IPS DF 4.7 (cell line): ENCODE results near the gene NPB.

Experiments
- DNase-seq: peaks from one replicate; pipeline ENCODE4 v3.0.0-alpha.2; 2013; ENCODE audit warnings: low spot score; ENCODE audit errors: extremely low read depth

NPB gene

GRCh38 chr17:81898885-81899284, 3.2 kb upstream of the NPB start:
- no peak for DNase-seq

- no peak for DNase-seq
Observed at GRCh38 chr17:81899514-81900166, 2.4 kb upstream of the NPB start.

GRCh38 chr17:81900181-81900820, 1.7 kb upstream of the NPB start:
- DNase-seq: no peak

GRCh38 chr17:81901167-81902022, 643 bp upstream of the NPB start:
- DNase-seq: no peak

GRCh38 chr17:81902653-81903414, 796 bp downstream of the NPB start:
- DNase-seq: no peak

GRCh38 chr17:81903415-81903831, 1.4 kb downstream of the NPB start:
- DNase-seq: no peak

GRCh38 chr17:81903896-81904599, 2.0 kb downstream of the NPB start:
- DNase-seq: no peak

- no peak for DNase-seq
Observed at GRCh38 chr17:81904600-81905423, 2.8 kb downstream of the NPB start.

- DNase-seq: no peak
Observed at GRCh38 chr17:81905424-81905875, 3.4 kb downstream of the NPB start.

- DNase-seq: no peak
Observed at GRCh38 chr17:81905993-81906392, 4.0 kb downstream of the NPB start.

- DNase-seq: no peak
Observed at GRCh38 chr17:81906476-81907218, 4.6 kb downstream of the NPB start.

- no peak for DNase-seq
Observed at GRCh38 chr17:81907219-81908145, 5.4 kb downstream of the NPB start.

- DNase-seq: no peak
Observed at GRCh38 chr17:81908793-81909192, 6.8 kb downstream of the NPB start.

- no peak for DNase-seq
Observed at GRCh38 chr17:81909231-81909630, 7.2 kb downstream of the NPB start.

GRCh38 chr17:81909966-81910839, 8.2 kb downstream of the NPB start:
- DNase-seq: no peak

- DNase-seq: no peak
Observed at GRCh38 chr17:81910840-81911276, 8.8 kb downstream of the NPB start.

- no peak for DNase-seq
Observed at GRCh38 chr17:81911277-81911961, 9.4 kb downstream of the NPB start, which contains the start of gene PCYT2. TSS of gene PCYT2 (minus strand) at chr17:81911399. CDS start at chr17:81911355, 44 bp downstream.
